IPS DF 6.9 (cell line): ENCODE results near the gene ZNF33A.
"Not testable (repeated sequence)": the region's sequence is repeated elsewhere in the genome, so short reads cannot be mapped to it uniquely, and the experiment has no call there.

Experiments
- DNase-seq: peaks from one replicate; pipeline ENCODE4 v3.0.0-alpha.2; 2013; ENCODE audit warnings: low read depth, low spot score
- H3K27ac ChIP-seq: one replicate; pipeline ENCODE4 v1.5.1; 2013; ENCODE audit warnings: low read length, control low read depth
- H3K27me3 ChIP-seq: 2 replicates; pipeline ENCODE4 v1.6.1; 2013; ENCODE audit warnings: mild to moderate bottlenecking, low read length; ENCODE audit not compliant: control insufficient read depth, insufficient read depth
- H3K36me3 ChIP-seq: 2 replicates; pipeline ENCODE4 v1.6.1; 2013; ENCODE audit warnings: low read length; ENCODE audit not compliant: control insufficient read depth, insufficient read depth
- H3K4me1 ChIP-seq: 2 replicates; pipeline ENCODE4 v1.6.1; 2013; ENCODE audit warnings: low read length; ENCODE audit not compliant: control insufficient read depth, insufficient read depth
- H3K4me3 ChIP-seq: 2 replicates; pipeline ENCODE4 v1.5.1; 2013; ENCODE audit warnings: mild to moderate bottlenecking, low read length
- H3K9me3 ChIP-seq: 2 replicates; pipeline ENCODE4 v1.6.1; 2013; ENCODE audit warnings: low read length, inconsistent platforms; ENCODE audit not compliant: control insufficient read depth, insufficient read depth
- WGBS: extraction: QIAGEN DNeasy Blood & Tissue Kit; methylation state at CpG from one replicate; pipeline ENCODE4 v1.1.7; 2013; ENCODE audit warnings: mixed read lengths, missing lambda C conversion rate; ENCODE audit not compliant: insufficient read length, insufficient coverage; 5-methylcytosine and 5-hydroxymethylcytosine counted together

The ZNF33A gene

GRCh38 chr10:38010119-38010903 lies at the start of gene ZNF33A:
TSS of gene ZNF33A (plus strand) at chr10:38010675. CDS start at chr10:38012342, 1,667 bp downstream.
- H3K36me3 ChIP-seq = no peaks in the 10 kb centered on the region
- no peaks in the 10 kb centered on the region for H3K9me3 ChIP-seq
- no CpG with 5 or more reads among the region's 46 CpGs for WGBS
- DNase-seq = peak; percentile 75
- no peak within 1 kb of the TSS for H3K27ac ChIP-seq
- H3K4me1 ChIP-seq = no peaks in the 10 kb centered on the region
- peak within 1 kb of the TSS; percentile 62; the same call in 1 of the 2 replicates for H3K4me3 ChIP-seq
- H3K27me3 ChIP-seq = 0 out of 2 replicates have a peak, but pooled peaks cover 1% of the 10 kb centered on the region

GRCh38 chr10:37965006-37965405 lies 45.5 kb upstream of the ZNF33A start:
- H3K4me3 ChIP-seq = no peak overlapping the region
- H3K27ac ChIP-seq = no peak overlapping the region
- H3K27me3 ChIP-seq = no peaks in the 10 kb centered on the region
- H3K4me1 ChIP-seq = no peaks in the 10 kb centered on the region
- peaks cover 4% of the 10 kb centered on the region for H3K9me3 ChIP-seq
- no peak for DNase-seq
- H3K36me3 ChIP-seq = no peaks in the 10 kb centered on the region

- DNase-seq = no peak
- no peaks in the 10 kb centered on the region for H3K27me3 ChIP-seq
- no peaks in the 10 kb centered on the region for H3K36me3 ChIP-seq
- H3K4me1 ChIP-seq = no peaks in the 10 kb centered on the region
- no CpG with 5 or more reads among the region's 1 CpG for WGBS
- H3K9me3 ChIP-seq = no peaks in the 10 kb centered on the region; the same call in 1 of the 2 replicates
- H3K27ac ChIP-seq = no peak overlapping the region
- no peak overlapping the region for H3K4me3 ChIP-seq
Measured at GRCh38 chr10:37972396-37972795, 38.1 kb upstream of the ZNF33A start.

- H3K27ac ChIP-seq = no peak overlapping the region
- H3K9me3 ChIP-seq = no peaks in the 10 kb centered on the region; the same call in 1 of the 2 replicates
- DNase-seq = no peak
- H3K4me1 ChIP-seq = no peaks in the 10 kb centered on the region
- WGBS = no CpG with 5 or more reads among the region's 5 CpGs
- no peaks in the 10 kb centered on the region for H3K36me3 ChIP-seq
- H3K27me3 ChIP-seq = no peaks in the 10 kb centered on the region
- no peak overlapping the region; the same call in 1 of the 2 replicates for H3K4me3 ChIP-seq
Measured at GRCh38 chr10:37975401-37975991, 35.0 kb upstream of the ZNF33A start.

- H3K27ac ChIP-seq = no peak within 1 kb of the TSS
- H3K36me3 ChIP-seq = no peaks in the 10 kb centered on the region
- peak; percentile 97 for DNase-seq
- peak within 1 kb of the TSS; percentile 64 for H3K4me3 ChIP-seq
- H3K9me3 ChIP-seq = no peaks in the 10 kb centered on the region; the same call in 1 of the 2 replicates
- no CpG with 5 or more reads among the region's 66 CpGs for WGBS
- no peaks in the 10 kb centered on the region for H3K27me3 ChIP-seq
- H3K4me1 ChIP-seq = no peaks in the 10 kb centered on the region
Measured at GRCh38 chr10:37976091-37976879, 34.2 kb upstream of the ZNF33A start, which contains the start of gene ZNF25. TSS of gene ZNF25 (minus strand) at chr10:37976647. CDS start at chr10:37971722, 4,925 bp downstream.

- Histone ChIP-seq H3K36me3 (no peaks in the 10 kb centered on the region), H3K27me3 (no peaks in the 10 kb centered on the region), H3K9me3 (no peaks in the 10 kb centered on the region), H3K4me3 (no peak overlapping the region), H3K4me1 (no peaks in the 10 kb centered on the region), H3K27ac (no peak overlapping the region)
- no CpG with 5 or more reads among the region's 9 CpGs for WGBS
- DNase-seq = no peak
Measured at GRCh38 chr10:37976880-37977203, 33.6 kb upstream of the ZNF33A start.

GRCh38 chr10:37991655-37992054 lies 18.8 kb upstream of the ZNF33A start:
- Histone ChIP-seq H3K9me3 (peaks cover 10% of the 10 kb centered on the region), H3K36me3 (no peaks in the 10 kb centered on the region), H3K27me3 (no peaks in the 10 kb centered on the region), H3K27ac (no peak overlapping the region), H3K4me1 (no peaks in the 10 kb centered on the region), H3K4me3 (no peak overlapping the region)
- DNase-seq = no peak
- WGBS = no CpG with 5 or more reads among the region's 2 CpGs

GRCh38 chr10:37992083-37992482 lies 18.4 kb upstream of the ZNF33A start:
- Histone ChIP-seq H3K36me3 (no peaks in the 10 kb centered on the region), H3K4me1 (no peaks in the 10 kb centered on the region), H3K9me3 (peaks cover 10% of the 10 kb centered on the region), H3K4me3 (no peak overlapping the region), H3K27me3 (no peaks in the 10 kb centered on the region), H3K27ac (no peak overlapping the region)
- no CpG with 5 or more reads among the region's 3 CpGs for WGBS
- no peak for DNase-seq

GRCh38 chr10:37998920-37999319 lies 11.6 kb upstream of the ZNF33A start:
- not testable (repeated sequence) for H3K27ac ChIP-seq, H3K36me3 ChIP-seq, H3K27me3 ChIP-seq, H3K4me1 ChIP-seq, H3K4me3 ChIP-seq, H3K9me3 ChIP-seq, DNase-seq
- no CpG with 5 or more reads among the region's 3 CpGs for WGBS

- not testable (repeated sequence) for H3K27ac ChIP-seq, H3K4me1 ChIP-seq, DNase-seq, H3K4me3 ChIP-seq, H3K27me3 ChIP-seq, H3K9me3 ChIP-seq, H3K36me3 ChIP-seq
- WGBS = no CpG with 5 or more reads among the region's 1 CpG
Measured at GRCh38 chr10:38000474-38000873, 10.0 kb upstream of the ZNF33A start.
